GM20000 (cell line): ENCODE results near the gene NELL1.

Source experiments
- DNase-seq: peaks from one replicate; pipeline ENCODE4 v3.0.0; 2012; ENCODE audit warnings: low spot score
- TF ChIP-seq, protein P1 (sequence below): IDR thresholded peaks from 2 replicates; pipeline ENCODE4 v1.5.1; 2012; ENCODE audit warnings: mild to moderate bottlenecking, control low read depth; ENCODE audit errors: extremely low read depth, missing control alignments

NELL1 gene

DNA sequence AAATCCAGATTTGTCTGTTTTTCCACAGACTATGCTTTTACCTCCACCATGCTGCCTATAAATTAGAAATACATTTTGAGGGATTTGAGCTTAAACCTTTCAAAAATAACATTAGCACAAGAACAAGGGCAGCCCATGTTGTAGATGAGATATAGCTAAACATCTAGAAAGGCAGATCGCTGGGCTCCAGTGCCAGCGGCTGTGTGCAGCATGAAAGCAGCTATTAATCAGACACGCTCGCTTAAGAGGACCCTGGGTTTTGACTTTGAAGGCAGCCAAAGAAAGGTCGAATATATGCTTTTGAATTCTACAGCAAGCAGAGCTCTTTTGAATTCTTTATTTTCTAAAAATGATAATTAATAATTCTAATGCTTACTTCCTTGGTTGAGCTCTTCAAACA lies 684.0 kb downstream of the NELL1 start:
- TF ChIP-seq, protein P1, sequence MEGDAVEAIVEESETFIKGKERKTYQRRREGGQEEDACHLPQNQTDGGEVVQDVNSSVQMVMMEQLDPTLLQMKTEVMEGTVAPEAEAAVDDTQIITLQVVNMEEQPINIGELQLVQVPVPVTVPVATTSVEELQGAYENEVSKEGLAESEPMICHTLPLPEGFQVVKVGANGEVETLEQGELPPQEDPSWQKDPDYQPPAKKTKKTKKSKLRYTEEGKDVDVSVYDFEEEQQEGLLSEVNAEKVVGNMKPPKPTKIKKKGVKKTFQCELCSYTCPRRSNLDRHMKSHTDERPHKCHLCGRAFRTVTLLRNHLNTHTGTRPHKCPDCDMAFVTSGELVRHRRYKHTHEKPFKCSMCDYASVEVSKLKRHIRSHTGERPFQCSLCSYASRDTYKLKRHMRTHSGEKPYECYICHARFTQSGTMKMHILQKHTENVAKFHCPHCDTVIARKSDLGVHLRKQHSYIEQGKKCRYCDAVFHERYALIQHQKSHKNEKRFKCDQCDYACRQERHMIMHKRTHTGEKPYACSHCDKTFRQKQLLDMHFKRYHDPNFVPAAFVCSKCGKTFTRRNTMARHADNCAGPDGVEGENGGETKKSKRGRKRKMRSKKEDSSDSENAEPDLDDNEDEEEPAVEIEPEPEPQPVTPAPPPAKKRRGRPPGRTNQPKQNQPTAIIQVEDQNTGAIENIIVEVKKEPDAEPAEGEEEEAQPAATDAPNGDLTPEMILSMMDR, result no peak
- DNase-seq, result no peak

DNA sequence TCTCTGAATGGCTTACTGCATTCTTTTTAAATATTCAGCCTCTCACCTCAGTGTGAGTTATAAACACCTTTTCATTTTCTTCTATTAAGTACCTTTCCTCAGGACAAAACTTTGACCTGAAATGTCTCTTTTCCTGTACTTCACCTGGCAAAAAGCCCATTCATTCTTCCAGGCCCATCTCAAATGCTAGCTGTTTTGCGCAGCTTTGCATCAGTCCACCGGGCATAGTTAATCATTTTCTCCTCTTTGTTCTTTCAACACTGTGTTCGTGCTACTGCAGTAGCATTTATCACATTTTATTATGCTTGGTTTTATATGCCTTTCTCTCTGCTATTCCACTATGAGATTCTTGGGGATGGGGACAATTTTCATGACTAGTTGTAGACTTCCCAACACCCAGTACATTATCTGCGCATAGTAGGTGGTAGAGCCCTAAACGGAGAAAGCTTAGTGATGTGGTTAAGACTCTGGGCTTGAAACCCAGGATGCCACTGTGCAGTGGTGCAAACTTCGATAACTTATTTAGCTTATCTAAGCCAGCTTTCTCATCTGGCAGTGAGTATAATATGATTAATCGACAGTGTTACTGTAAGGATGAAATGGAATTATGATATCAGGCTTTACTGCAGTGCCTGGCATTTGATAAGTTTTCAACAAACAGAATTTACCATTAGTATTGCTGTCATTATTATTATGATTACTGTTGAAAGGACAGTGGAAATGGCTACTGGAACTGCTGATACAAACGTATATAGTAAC lies 695.7 kb downstream of the NELL1 start:
- no peak for DNase-seq
- TF ChIP-seq, protein P1, result no peak

DNA sequence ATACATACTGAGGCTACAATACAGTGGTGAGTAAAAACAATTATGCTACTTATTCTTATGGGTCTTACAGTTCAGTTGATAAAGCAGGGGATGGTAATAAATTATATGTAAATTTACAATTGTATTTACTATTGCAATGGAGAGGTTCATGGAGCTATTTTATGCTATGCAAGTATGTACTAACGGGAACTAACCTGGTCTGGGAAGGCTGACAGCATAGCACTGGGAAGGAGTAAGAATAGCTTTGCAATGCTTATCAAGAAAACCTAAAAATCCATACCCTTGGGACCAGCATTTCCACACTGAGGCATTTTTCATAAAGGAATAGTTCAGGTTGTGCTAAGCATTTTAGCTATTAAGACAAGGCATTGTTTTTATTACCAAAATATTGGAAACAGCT lies 700.6 kb downstream of the NELL1 start:
- TF ChIP-seq, protein P1, result no peak

DNA sequence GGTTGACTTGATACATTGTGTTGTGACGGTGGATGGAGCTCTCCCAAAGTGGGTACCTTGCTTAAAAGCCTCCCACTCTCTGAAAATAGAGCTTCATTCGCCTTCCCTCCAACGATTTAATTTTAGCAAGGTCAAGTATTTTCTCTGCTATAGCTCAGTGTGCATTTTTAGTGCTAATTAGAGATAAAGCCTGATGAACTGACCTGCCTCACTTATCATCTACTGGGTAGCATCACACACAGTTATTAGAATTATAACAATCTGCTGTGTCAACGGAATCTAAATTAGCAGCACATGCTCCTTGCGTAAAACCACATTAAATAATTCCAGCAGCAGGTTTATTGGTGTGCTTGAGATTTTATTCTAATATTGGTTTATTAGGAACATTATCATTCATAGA lies 701.7 kb downstream of the NELL1 start:
- DNase-seq, result no peak
- TF ChIP-seq, protein P1, result no peak

More for the DNA sequence above, 700.6 kb downstream of the NELL1 start:
- no peak for DNase-seq

DNA sequence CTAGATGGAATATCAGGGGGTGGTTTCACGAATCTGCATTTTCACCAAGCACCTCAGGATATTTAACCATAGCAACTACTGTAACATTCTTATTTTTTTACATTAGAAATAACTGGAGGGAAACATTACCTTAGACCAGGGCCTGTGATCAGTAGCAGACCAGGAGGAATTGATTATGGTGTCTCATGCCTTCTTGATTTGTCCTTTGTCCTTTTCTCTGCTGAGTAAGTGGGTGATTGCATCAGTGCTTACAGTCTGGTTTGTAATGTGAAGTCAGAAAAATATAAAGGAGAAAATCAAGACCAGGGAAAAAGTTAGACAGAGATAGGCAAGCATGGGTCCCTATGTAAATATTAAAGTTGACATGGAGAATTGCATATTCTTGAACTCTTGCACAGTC lies 703.3 kb downstream of the NELL1 start:
- DNase-seq, result no peak
- TF ChIP-seq, protein P1, result no peak

DNA sequence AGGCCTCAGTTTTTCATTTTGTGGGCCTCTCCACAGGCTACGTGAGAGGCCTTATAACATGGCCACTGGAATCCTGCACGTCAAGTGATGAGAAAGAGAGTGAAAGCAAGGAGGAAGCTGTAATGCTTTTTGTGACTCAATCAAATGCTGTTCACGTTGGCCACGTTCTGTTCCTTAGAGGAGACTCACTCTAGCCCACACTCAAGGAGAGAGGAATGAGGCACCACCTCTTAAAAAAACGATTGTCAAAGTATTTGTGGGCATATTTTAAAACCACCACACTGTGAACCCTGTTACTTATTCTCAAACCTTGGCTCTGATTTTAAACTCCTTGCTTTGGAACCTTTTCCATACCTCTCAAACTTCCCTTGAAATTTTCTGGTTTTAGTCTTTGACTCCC lies 705.0 kb downstream of the NELL1 start:
- no peak for DNase-seq
- TF ChIP-seq, protein P1, result no peak

DNA sequence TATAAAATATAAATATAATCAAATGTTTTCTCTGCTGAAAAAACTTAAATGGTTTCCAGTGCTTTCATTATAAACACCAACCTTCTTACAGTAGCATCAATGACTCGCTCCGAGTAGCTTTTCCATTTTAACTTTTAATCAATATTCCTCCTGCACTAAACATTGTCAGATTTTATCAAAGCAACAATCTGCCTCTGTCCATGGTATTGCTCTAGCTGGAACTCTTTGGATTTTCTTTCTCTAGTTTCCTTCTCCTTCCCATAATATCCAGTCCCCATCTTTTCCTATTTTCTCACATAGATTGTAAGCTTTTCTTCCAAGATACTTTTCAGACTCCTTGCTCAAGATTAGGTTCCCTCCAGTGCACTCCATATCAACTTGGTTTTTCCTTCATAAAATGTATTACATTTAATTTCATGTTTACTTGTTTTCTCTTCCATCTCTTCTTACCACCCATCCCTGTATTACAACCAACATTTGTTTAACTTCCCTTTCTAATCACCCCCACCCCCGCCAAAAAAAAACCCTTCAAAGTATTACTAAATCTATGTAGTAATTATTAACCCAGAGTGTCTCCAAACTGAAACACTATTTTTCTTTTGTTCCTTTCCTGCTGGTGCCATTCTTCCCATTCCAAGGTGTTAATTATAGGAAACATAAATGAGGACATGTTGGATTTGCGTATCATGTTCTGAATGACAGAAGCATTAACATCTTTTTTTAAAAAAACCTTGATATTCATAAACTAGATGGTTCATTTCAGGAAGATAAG lies 716.5 kb downstream of the NELL1 start:
- TF ChIP-seq, protein P1, result no peak
- no peak for DNase-seq
